GM19324 (cell line): Measurements from ENCODE around the gene EFCAB12.
"Not testable (repeated sequence)": the region's sequence is repeated elsewhere in the genome, so short reads cannot be mapped to it uniquely, and the experiment has no call there.

Source experiments
- ATAC-seq: cut with Tn5 transposase; IDR thresholded peaks from one replicate; pipeline ENCODE4 v1.9.1; 2021; ENCODE audit warnings: mild to moderate bottlenecking, moderate library complexity; ENCODE audit not compliant: unreplicated experiment, low FRiP score

Gene EFCAB12

DNA sequence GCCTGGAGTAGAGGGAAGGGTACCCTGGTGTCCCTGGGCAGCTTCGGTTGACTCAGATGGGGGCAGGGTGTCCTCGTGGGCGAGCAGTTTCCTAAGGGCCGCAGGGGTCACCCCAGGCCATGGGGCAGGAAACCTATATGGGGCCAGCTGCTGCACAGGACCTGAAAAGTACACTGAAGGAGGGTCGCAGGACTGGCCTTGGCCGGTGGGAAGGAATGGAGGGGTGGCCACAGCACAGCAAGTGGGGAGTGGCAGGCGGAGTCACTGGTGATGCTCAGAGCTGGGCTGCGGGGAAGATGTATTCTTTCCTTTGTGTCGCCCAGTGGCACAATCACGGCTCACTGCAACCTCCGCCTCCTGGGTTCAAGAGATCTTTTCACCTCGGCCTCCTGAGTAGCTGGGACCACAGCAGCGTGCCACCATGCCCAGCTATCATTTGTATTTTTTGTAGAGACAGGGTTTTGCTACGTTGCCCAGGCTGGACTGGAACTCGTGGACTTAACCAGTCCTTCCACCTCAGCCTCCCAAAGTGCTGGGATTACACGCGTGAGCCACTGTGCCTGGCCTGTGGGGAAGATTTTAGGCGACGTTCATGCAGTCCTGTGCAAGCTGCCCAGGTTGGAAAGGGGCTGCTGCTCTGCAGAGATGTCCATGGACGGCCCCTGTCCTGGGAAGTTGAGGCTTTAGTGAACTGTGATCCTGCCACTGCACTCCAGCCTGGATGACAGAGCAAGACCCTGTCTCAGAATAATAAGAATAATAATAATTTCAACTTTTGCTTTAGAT lies 57.2 kb downstream of the EFCAB12 start:
- ATAC-seq: no peak

DNA sequence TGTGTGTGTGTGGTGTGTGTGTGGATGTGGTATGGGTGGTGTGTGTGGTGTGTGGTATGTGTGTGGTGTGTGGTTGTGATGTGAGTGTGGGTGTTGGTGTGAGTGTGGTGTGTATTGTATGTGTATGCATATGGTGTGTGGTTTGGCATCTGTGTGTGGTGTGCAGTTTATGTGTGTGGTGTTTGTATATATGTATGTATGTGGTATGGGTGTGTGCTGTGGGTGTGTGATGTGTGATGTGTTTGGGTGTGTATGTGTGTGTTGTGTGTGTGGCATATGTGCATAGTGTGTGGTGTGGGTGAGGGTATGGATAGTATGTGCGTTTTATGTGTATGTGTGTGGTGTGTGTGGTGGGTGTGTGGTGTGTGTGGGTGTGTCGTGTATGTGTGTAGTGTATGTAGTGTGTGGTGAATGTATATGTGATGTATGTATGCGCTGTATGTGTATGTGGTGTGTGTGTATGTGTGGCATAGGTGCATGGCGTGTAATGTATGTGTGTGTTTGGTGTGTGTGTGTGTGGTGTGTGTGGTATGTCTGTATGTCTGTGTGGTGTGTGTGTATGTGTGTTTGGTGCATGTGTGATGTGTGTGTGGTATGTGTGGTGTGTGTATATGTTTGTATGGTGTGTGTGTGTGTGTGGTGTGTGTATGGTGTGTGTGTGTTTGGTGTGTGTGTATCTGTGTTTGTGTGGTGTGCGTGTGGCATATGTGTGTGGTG lies 58.0 kb downstream of the EFCAB12 start:
- ATAC-seq: no peak

DNA sequence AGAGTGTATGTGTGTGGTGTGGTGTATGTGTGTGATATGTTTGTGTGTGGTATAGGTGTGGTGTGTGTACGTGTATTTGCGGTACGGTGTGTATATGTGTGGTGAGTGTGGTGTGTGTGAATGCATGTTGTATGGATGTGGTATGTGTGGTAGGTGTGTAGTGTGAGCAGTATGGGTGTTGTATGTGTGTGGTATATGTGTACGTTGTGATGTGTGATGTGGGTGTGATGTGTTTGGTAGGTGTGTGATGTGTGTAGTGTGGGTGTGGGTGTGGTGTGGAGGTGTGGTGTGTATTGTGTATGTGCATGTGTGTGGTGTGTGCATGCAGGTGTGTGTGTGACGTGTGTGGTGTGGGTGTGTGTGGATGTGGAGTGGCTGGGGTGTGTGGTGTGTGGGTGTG lies 58.7 kb downstream of the EFCAB12 start:
- no peak for ATAC-seq

DNA sequence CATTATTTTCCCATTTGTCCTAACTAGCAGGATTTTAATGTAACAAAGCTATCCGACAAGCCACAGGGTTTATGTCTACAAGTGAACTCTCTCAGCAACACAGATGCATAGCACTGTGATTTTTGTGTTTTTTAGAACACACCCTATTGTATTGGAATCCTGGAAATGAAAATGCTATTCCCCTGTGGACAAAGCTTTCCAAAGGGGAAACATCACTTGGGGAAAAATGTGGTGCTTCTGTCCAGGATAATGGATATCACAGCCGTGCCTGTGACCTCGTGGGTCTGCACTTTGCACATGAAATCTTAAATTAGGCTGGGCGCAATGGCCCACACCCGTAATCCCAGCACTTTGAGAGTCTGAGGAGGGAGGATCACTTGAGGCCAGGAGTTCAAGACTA lies 60.6 kb downstream of the EFCAB12 start:
- no peak for ATAC-seq

DNA sequence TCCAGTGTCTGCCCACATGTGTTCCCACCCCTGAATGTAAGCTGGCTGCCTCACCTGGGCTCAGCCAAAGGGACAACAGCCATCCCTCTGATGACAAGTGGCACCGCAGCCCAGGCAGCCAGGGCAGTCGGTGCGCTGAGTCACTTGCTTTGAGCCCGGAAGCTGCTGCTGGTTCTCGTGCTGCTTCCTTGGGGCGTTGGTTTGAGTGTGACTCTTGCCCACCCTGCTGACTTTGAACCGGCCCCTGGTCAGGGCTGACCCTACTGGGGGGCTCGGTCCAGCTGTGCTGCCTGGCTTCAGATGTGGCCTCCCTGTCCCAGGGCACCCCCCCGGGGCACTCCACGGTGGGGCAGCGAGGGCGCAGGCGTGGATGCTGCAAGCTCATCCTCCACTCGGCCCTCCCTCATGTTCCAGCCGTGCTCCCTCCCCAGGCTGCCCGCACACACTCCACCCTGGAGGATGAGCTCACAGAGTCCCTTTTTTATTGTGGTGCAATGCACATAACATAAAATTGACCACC lies 62.1 kb downstream of the EFCAB12 start:
- no peak for ATAC-seq

DNA sequence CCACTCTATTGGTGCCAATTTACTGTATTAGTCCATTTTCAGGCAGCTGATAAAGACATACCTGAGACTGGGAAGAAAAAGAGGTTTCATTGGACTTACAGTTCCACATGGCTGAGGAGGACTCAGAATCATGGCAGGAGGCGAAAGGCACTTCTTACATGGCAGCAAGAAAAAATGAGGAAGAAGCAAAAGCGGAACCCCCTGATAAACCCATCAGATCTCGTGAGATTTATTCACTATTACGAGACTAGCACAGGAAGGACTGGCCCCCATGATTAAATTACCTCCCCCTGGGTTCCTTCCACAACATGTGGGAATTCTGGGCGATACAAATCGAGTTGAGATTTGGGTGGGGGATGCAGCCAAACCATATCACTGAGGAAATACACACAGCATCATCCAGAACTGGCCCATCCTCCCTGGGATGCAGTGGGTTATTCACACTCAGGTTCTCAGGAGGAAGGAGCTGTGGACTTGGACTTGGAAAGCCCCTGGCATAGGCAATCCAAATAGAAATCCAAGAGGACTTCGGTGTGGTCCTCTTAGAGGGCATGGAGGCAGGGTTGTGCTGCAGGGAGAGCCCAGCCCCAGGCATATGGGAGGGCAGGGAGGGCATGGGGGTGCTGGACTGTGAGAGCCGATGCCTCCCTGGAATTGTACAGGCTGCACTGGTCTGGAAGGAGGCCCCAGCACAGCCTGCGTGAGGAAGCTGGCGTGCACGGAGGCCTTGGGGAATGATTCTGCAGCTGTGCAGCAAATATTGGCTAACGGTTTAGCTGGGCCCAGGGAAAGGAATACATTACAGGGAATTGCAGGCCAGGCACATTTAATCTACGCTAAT lies 62.9 kb downstream of the EFCAB12 start:
- no peak for ATAC-seq

DNA sequence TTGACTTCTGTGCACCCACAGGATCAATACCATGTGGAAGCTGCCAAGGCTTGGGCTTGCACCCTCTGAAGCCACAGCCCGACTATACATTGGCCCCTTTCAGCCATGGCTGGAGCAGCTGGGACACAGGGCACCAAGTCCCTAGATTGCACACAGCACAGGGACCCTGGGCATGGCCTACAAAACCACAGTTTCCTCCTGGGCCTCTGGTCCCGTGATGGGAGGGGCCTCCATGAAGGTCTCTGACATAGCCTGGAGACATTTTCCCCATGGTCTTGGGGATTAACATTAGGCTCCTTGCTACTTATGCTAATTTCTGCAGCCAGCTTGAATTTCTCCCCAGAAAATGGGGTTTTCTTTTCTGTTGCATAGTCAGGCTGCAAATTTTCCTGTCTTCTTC lies 63.6 kb downstream of the EFCAB12 start:
- ATAC-seq: not testable (repeated sequence)

DNA sequence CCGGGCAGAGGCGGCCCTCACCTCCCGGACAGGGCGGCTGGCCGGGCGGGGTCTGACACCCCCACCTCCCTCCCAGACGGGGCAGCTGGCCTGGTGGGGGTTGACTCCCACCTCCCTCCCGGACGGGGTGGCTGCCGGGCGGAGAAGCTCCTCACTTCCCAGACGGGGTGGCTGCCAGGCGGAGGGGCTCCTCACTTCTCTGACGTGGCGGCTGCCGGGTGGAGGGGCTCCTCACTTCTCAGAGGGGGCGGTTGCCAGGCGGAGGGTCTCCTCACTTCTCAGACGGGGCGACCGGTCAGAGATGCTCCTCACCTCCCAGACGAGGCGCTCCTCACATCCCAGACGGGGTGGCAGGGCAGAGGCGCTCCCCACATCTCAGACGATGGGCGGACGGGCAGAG lies 65.1 kb downstream of the EFCAB12 start:
- ATAC-seq: not testable (repeated sequence)

DNA sequence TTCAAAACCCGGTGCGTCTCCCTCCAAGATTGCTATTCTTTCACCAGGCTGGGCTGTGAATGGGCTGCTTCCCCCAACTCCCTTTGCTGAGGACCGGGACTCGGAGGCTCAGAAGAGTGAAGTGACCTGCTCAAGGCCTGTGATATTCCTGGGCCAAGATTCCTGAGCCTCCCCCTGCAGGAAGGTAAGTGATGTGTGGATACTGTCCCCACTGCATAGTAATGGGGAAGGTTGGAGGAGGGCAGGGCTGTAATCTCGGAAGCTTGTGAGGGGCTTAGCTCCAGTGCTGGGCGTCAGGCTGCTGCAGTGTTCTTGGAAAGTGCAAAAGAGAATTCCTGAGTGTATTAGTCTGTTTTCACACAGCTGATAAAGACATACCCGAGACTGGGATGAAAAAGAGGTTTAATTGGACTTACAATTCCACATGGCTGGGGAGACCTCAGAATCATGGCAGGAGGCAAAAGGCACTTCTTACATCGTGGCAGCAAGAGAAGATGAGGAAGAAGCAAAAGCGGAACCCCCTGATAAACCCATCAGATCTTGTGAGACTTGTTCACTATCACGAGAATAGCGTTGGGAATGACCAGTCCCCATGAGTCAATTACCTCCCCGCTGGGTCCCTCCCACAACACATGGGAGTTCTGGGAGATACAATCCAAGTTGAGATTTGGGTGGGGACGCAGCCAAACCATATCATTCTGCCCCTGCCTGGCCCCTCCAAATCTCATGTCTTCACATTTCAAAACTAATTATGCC lies 67.6 kb downstream of the EFCAB12 start:
- no peak for ATAC-seq

DNA sequence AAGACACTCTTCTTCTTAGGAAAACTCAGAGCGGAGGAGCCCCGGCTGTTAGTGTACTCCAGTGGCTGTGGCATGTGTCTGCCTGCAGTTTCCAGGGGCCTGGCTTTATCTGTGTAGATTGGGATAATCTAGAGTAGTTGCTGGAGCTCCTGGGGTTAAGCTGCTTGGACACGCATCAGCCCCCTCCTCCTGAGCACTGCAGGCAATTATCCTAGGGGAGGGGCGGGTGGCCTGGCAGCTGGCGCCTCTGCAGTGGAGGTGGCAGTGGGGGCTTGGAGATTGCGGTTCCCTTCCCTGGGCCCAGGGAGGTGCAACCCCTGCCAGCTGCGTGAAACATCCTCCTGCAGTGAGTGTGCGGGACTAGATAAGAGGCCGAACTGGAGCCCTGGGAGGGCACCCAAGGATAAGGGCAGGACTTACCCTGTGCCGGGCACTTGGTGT lies 68.2 kb downstream of the EFCAB12 start:
- no peak for ATAC-seq

DNA sequence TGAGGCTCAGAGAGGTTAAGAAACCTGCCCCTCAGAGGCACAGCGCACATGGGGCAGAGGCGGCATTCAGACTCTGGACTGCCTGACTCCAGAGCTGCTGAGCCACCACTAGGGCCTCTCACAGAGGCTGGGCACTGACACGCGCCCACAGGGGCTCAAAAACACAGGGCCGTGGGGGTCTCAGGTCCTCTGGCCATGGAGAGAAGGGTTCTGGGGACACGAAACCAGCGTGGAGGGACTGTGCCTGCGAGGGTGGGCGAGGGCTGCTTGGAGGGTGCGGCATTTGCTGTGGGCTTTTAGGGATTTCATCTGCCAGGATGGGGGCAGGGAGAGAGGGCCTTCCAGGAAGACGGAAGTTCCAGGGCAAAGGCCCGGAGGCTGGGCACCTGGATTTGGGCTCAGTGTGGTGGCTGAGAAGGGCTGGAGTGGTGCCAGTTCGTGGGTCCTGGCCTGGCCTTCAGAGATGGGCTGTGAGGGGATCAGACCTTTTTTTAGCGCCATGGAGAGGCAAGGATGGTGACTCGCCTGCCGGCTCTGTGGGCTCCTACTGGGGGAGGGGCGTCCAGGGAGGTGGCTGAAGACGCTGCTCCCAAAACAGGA lies 69.6 kb downstream of the EFCAB12 start:
- ATAC-seq: no peak

DNA sequence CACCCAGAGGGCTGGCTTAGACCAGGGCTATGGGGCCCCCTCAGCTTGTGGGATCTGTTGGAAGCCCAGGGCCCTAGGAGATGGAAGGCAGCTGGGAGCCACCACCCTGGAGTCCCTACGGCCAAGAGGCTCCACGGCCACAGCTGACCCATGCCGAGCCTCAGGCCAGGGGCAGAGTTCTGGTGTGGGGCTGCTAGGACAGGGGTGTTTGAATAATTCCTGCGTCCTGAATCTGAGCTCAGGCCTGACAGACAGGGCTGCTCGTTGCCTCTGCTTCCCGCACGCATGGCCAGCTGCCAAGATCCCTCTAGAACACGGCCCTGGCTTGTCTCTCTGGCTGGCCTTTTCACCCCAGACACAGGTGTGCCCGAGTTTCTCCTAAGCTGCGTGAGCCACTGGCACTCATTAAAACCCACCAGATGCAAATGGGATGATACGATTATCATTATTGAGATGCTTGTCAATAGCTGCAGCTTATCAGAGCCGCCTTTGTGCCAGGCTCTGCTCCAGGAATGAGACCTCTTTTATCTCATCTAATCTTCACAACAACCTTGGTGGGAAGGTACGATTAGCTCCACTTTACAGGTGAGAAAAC lies 70.2 kb downstream of the EFCAB12 start:
- ATAC-seq: no peak

DNA sequence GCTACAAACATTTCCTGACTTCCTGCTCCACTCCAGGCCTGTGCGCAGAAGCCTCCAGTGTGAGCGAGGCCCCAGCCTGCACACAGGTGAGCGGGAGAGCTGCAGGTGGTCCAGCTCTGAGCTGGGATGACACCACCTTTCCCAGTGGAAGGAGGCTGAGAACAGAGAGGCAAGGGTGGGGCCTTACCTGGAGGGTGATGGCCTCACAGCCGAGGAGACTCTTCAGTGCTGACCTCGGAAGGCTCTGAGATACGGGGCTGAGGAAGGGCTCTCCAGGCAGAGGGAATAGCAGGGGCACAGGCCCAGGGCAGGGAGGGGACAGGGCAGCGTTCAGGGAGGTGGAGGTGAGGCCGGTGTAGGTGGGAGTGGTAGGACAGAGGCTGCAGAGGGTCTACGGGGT lies 70.8 kb downstream of the EFCAB12 start:
- ATAC-seq: no peak

DNA sequence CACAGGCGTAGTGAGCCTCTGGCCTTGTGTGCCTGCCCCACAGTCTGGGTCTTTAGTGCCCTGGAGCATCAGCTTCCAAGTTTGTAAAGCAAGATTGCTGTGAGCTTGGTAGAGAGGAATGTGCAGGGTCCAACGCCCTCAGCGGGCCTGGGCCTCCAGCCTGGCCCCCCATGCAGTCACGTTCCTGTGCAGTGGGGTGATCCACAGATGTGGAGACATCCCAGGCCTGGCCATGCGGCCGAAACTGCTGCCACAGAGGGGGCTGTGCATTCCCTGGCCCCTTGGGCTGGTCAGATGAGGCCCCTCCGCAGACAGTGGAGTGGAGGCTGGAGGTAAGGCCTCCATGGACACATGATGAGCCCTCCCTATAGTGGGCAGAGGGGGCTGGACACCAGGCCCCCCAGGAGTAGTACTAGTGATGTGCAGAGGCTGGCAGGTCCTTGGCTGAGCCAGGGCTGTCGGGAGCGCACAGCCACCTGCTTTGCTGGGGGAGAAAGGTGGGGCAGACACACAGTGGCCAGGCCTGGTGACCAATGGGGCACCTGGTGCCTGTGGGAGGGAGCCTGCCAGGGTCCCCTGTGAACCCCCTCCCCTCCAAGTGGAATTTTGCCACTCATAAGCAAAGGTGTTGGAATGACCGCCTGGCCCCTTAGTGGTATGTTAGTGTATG lies 71.5 kb downstream of the EFCAB12 start:
- ATAC-seq: no peak

DNA sequence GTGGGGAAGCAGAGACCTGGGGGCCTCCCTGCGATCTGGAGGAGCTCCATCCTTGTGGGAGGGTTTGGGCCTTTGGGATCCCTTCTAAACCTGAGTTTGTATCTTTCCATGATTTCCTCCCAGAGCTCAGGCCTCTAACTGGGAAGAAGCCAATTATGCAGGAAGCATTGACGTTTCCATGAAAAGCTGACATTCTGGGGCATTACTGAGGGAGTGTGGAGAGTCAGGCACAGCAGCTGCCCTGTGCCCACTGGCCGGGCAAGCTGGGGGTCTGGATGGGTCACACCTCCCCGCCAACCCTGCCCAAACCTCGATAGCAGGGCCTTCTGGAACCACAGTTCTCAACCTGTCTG lies 74.9 kb downstream of the EFCAB12 start:
- ATAC-seq: no peak

DNA sequence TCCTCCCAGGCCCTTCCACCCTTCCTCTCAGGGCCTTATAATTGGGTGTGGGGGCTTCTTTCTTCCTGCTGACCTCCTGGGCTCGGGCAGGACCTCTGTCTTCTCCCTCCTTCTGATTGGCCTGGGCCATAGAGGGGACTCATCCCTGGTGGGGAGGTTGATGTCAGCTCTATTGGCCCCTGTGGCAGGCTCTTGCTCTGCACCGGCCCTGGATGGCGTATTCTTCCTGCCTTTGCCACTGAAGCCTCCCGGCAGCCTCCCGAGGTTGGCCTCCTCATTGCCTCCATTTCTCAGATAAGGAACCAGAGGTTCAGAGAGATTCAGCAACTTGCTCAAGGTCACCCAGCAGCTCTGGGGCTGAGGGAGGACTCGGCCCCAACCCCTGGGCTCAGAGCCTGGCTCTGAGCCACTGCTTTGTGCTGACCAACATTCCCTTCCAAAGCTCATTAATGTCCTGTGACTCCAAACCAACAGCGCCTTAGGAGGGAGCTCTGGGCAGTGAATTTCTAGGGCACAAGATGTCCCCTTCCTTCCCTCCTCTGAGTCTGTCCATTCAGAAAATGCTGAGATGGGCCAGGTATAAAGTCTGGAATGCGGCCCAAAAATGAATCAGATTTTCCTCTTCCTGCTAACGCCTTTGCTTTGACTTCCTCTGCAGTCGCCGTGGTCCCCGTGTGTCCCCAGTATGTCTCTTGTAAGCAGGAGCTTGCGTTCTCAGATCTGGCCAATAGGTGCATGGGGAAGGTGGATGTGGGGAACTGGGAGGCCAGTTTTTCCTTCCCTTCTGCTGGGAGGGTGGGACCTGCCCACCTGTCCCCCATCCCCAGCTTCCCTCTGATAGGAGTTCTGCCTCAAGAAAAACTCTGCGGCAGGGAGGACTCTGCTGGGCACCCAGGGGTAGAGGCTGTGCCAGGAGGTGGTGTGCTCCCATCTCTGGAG lies 75.5 kb downstream of the EFCAB12 start:
- ATAC-seq: no peak

DNA sequence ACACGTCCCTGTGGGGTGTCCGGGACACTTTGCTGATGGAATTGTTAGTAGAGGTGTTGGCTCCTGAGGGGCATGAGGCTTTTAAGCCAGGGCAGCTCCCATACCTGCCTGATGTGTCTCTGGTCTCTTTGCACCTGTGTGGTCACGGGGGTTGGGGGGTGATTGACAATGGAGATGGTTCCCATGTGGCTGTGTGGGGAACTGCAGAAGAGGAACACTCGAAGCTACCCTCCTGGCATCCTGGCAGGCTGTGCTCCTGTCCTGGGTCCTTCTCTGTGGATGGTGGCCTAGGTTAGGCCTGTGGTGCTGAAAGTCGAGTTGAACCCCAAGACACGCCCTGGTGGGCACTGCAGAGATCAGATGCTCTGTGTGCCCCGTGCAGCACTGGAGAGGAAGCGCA lies 76.4 kb downstream of the EFCAB12 start:
- ATAC-seq: no peak
